SKM-1 (cell line): ENCODE data around the gene CD93.

Experiments used
- DNase-seq: peaks from one replicate; lab custom pipeline; 2025; ENCODE audit not compliant: unreplicated experiment; lab: John Stamatoyannopoulos, UW

The CD93 gene

DNA sequence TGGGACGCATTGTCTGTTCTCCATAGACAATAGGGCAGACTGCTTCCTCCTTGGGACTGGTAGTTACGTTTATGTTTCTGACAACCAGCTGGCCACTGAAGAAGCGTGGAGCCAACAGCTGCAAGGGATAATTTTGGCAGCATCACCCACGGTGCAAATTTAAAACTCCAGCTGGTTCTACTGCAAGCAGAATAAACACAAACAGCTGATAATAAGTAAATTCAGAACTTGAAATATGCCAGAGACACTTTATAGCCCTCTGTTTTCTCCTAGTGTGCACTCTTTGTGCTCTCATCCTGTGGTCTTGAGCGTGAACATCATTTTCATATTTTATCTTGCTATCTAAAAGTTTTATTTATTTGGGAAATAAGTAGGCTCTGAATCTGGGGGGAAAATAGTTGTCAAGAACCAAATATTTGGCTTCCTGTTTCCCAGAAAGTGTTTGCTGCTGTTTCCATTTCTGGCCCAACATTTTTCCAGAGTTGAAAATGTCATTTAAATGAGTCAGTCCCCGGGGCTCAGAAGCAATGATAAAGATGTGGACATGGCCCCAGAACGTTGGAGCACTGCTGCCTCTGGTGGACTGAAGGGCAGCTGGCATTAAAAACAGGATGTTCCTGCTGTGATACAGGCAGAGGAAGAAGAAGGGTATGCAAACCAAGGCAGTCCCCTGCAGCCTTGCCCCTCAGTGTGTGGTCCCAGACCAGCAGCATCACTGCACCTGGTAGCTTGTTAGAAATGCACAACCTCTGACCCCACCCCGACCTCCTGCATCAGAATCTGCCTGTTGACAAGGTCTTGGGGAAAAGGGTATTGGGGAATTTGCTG, 24.2 kb downstream of the CD93 start:
- peak; percentile 46 for DNase-seq

- DNase-seq: no peak
Observed at GRCh38 chr20:23061262-23061661, 24.9 kb downstream of the CD93 start.

GRCh38 chr20:23060629-23061028, 25.5 kb downstream of the CD93 start:
- DNase-seq: no peak

- no peak for DNase-seq
Observed at GRCh38 chr20:23059846-23060245, 26.3 kb downstream of the CD93 start.

DNA sequence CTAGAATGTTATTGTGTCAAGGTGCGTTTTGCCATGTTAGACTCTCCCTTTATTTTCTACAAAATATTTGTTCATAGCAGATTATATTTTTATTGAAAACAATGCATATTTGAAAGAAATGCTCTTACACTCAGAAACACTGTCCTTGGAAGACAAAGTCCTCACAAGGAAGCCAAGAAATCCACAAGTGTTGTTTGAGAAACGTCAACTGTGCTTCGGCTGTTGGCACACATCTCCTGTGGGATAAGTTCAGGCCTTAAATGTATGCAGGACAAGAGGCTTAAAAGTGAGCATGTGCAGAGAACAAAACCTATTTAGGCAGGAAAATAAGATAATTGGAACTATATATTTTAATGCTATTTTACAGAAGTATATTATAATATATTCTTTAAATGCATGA, 27.1 kb downstream of the CD93 start:
- no peak for DNase-seq

DNA sequence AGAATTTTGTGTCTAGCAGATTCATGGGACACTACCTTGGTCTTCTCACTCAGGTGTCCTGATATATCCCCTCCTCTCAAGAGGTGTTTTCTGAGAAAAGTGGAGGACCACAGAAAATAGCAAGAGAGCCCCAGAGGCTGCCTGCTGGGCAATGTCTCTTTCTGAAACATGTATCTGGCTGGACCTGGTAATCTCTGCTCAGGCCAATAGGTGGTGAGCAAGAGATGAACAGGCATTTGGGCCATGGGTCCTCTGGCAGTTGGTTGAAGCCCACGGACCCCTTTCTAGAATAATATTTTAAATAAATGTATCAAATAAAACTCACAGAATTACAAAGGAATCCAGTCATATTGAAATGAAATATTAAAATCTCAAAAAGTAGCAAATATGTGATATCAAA, 27.9 kb downstream of the CD93 start:
- no peak for DNase-seq

DNA sequence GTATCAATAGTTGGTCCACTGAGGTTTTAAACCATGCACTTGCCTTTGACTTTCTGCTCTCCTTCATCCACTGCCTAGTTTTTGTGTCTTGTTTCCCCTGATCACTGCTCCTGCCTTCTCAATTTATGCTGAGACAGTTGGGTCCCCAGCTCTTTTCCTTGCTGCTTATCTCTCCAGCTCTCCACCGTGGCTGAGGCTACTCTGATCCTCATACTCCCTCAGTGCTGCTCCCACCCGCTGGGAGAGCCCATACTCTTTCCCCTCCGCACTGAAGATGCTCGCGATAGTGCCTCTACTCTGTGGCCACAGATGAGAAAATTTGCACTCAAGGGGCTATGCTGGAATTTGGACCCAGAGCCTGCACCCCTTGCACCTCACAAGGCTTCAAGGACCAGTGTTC, 33.2 kb downstream of the CD93 start:
- no peak for DNase-seq

GRCh38 chr20:23050847-23051627, 35.1 kb downstream of the CD93 start:
- DNase-seq: peak; percentile 47

- DNase-seq: no peak
Observed at GRCh38 chr20:23050076-23050838, 35.9 kb downstream of the CD93 start.

DNA sequence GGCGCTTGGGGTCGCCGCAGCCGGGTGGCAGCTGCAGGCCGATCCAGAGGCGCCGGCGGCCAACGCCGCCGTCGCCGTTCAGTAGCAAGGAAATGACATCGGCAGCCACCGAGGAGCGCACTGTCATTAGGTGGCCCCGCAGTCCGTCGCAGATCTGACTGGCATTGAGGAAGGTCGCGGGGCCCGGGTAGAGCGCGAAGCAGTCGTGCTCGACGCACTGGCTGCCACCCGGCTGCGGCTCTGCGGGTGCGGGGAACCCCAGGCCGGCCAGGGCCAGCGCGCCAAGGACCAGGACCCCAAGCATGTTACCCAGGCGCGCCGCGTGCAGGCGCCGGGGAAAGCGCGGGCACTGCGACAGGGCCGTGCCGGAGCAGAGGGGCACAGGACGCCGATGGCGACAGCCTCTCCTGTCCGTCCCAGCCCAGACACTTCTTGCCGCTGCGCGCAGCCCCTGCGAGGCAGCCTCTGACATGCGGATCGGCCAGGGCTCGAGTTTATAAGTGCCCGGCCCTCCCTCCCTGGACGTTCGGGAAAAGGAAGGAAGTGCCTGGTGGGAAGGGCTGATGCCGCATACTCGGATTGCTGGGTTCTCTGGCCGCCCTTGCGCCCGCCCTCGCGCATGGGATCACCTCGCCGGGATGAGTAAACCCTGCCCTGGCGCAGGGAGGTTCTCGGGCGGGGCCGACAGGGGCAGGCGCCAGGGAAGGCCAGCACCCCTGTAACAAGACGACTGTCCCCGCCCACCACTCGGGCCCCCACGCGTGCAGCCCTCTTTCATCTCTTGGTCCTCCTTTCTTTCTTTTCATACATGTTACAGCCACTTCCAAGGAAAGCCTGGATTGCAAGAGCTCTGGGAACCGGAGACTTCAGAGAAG, 36.7 kb downstream of the CD93 start, which contains the start of gene THBD:
Gene THBD, minus strand, starts transcription at position 472 of the 875 bp plus-strand sequence. Its CDS starts 168 bp downstream, at position 304.
- no peak for DNase-seq

DNA sequence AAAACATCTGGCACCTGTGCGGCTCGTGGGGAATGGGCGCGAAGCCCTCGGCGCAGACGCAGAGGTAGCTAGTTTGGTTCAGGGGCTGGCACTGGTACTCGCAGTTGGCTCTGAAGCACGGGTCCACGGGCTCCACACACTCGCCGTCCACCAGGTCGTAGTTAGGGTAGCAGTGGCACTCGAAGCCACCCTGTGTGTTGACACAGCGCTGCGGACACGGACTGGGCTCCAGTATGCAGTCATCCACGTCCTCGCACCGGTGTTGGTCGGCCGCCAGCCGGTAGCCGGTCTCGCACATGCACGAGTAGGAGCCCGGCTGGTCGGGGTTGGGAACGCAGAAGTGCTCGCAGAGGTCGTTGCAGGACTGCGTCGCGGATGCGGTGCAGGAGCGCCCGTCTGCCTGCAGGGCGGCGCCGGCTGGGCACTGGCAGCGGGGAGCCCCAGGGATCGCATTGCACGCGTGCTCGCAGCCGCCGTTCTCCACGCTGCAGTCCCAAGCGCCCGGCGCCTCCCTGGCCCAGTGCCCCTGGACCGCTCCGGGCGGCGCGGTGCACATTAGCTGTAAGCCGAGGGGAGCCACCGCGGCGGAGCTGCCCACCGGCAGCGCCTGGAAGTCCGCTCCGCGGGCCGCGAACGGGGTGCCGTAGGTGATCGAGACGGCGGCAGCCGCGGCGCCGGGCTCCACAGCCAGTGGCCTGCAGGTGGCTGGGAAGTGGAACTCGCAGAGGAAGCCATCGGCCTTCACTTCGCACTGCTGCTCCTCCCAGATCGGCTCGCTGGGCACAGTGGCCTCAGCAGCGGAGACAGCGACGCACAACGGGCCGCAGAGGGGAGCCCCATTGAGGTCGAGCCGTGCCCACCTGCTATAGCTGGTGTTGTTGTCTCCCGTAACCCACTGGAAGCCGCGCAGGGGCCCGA, 37.6 kb downstream of the CD93 start:
- peak; percentile 71 for DNase-seq

DNA sequence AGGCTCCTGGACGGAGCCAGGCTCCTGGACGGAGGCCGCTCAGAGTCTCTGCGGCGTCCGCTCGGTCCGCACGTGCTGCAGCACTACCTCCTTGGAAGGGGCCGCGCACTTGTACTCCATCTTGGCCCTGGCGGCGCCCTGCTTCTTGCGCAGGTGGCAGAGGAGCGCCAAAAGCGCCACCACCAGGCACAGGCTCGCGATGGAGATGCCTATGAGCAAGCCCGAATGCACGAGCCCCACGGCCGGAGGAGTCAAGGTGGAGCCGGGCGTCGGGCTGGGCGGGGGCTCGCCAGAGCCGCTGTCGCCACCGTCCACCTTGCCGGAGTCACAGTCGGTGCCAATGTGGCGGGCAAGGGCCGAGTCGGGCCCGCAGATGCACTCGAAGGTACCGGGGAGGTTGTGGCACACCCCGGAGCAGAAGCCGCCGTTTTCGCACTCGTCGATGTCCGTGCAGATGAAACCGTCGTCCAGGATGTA, 38.3 kb downstream of the CD93 start:
- no peak for DNase-seq

DNA sequence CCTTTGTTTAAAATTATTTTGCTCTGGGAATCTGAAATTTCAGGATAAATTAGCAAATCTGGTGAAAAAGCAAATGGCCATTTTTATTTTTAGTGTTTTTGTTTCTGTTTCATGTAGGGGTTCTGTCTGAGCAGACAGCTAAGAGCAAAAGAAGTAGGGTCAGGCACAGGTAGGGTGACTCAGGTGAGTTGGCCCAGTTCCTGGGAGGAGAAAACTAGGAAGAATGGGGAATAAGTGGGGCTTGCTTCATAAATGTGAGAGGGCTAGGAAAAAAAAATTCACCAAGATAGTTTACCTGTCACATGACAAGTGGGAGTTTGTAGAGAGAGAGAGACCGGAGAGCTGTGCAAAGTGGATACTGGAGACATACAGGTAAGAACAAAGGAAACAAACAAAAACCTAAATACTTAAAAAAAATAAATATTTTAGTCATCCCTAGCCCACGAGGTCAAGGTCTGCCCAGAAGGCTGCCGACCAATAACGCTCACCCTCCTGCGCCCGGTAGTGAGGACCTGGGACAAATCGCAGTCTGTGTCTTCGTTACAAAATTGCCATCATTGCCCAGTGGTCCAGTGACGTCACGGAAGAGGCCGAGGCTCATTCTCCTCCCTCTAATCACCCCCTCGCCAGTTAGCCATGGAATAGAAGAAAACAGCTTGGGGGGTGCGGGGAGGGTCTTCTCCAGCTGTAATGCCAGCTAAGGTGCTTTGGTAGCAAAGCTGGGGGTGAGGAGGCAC, 39.0 kb downstream of the CD93 start:
- DNase-seq: no peak

DNA sequence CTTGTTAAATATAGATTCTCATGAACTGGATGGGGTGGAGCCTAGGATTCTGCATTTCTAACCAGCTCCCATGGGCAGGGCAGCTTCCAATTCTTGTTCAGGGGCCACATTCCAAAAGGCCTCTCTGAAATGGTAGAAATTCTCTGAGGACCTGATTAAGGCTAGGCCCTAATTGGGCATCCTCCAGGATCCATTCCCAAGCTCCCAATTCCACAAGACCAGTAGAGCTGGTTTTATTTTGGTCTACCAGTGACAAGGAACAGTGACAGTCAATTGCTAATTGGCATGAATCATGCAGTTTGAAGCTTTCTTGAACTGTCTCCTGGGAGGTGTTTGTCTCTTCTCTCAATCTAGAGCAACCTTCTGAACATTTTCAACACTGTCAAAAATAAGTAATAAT, 39.7 kb downstream of the CD93 start:
- DNase-seq: no peak

DNA sequence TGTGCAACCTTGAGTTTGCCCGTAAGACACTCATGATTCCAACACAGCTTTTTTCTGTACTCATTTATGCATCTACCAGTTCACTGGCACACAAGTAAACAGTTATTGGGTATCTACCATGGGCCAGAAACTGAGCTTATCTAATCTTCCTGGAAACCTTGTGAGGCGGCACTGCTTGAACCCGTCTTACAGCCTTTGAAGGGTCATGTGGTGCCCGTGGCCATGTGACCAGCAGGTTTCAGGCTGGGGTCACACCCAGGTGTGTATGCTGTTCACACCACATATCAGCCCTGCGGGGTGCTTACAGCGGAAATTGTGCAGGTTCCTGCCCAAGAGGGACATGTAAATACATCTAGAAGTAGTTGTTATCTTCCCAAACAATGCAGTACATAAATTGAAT, 42.7 kb downstream of the CD93 start:
- DNase-seq: no peak

DNA sequence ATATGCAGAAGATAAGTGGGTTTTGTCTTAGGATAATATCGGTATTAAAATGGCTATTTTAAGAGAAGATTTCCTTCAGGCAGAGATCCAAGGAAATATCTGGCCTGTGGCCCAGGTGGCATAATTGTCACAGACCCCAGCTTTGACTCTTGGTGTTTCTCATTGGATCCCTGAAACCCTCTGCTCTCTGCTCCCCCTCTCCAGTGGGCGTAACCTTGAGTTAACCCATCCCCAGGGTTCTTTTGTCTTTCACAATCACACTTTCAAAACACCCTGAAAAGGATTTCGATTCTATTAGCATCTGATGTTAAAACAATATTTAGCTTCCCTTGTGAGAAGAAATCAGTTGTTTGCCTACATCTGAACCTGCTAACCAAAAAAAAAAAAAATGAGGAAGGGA, 43.9 kb downstream of the CD93 start:
- no peak for DNase-seq

DNA sequence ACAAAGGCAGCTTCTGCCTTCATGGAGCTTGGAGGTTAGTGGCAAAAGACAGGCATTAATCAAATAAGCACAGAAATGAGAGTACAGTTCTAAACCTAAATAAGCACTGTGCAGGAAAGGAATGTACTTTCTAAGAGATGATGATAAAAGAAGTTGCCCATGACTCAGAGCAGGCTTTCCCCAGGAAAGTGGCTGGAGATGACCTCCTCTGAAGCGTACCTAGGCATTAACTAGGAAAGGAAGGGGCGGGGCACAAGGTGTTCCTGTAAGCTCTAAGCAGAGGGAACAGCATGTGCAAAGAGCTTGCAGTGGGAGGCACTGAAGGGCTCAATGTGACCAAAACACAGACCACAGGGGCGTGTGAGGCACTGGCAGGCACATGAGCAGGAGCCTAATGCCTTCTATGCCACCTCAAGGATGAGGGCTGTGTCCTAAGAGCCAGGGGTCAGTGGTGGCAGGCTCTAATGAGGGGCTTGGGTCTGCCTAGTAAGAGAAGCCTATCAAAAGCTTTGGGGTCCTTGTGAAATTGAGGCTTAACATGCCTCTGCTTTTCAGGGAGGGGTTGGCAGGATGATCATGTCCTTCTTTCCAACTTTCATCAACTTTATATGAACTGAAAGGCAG, 46.1 kb downstream of the CD93 start:
- DNase-seq: no peak
